ENCODE measurements around the gene FGF2.
"Not testable (repeated sequence)": the region's sequence is repeated elsewhere in the genome, so short reads cannot be mapped to it uniquely, and the experiment has no call there.

The FGF2 gene

GRCh38 chr4:122811781-122812180 is 14.8 kb upstream of the FGF2 start:
- in situ Hi-C loops (cut with HindIII; ENCODE audit: low sequenced_read_pairs): not testable (repeated sequence)

- in situ Hi-C loops (cut with HindIII; ENCODE audit: low sequenced_read_pairs): not testable (repeated sequence)
Measured at GRCh38 chr4:122812823-122813222, 13.8 kb upstream of the FGF2 start.

GRCh38 chr4:122814426-122814825 is 12.2 kb upstream of the FGF2 start:
- in situ Hi-C loops (cut with HindIII; ENCODE audit: low sequenced_read_pairs): no loop called here

- in situ Hi-C loops (cut with HindIII; ENCODE audit: low sequenced_read_pairs): no loop called here
Measured at GRCh38 chr4:122815248-122815647, 11.4 kb upstream of the FGF2 start.

GRCh38 chr4:122816476-122816875 is 10.2 kb upstream of the FGF2 start:
- in situ Hi-C loops (cut with HindIII; ENCODE audit: low sequenced_read_pairs): no loop called here

GRCh38 chr4:122819708-122820449 is 6.8 kb upstream of the FGF2 start:
- in situ Hi-C loops (cut with HindIII; ENCODE audit: low sequenced_read_pairs): no loop called here

- in situ Hi-C loops (cut with HindIII; ENCODE audit: low sequenced_read_pairs): no loop called here
Measured at GRCh38 chr4:122821092-122821491, 5.5 kb upstream of the FGF2 start.

GRCh38 chr4:122822466-122822865 is 4.2 kb upstream of the FGF2 start:
- in situ Hi-C loops (cut with HindIII; ENCODE audit: low sequenced_read_pairs): no loop called here

- in situ Hi-C loops (cut with HindIII; ENCODE audit: low sequenced_read_pairs): no loop called here
Measured at GRCh38 chr4:122823476-122823875, 3.2 kb upstream of the FGF2 start.

GRCh38 chr4:122824616-122825015 is 2.0 kb upstream of the FGF2 start:
- in situ Hi-C loops (cut with HindIII; ENCODE audit: low sequenced_read_pairs): no loop called here

- in situ Hi-C loops (cut with HindIII; ENCODE audit: low sequenced_read_pairs): no loop called here
Measured at GRCh38 chr4:122826079-122826527, 528 bp upstream of the FGF2 start.

GRCh38 chr4:122827258-122827878 is 737 bp downstream of the FGF2 start:
- in situ Hi-C loops (cut with HindIII; ENCODE audit: low sequenced_read_pairs): no loop called here

- in situ Hi-C loops (cut with HindIII; ENCODE audit: low sequenced_read_pairs): no loop called here
Measured at GRCh38 chr4:122827879-122828601, 1.4 kb downstream of the FGF2 start.

- in situ Hi-C loops (cut with HindIII; ENCODE audit: low sequenced_read_pairs): no loop called here
Measured at GRCh38 chr4:122830426-122831095, 3.9 kb downstream of the FGF2 start.

GRCh38 chr4:122831515-122832196 is 5.0 kb downstream of the FGF2 start:
- in situ Hi-C loops (cut with HindIII; ENCODE audit: low sequenced_read_pairs): no loop called here

GRCh38 chr4:122832732-122833131 is 6.1 kb downstream of the FGF2 start:
- in situ Hi-C loops (cut with HindIII; ENCODE audit: low sequenced_read_pairs): no loop called here

- in situ Hi-C loops (cut with HindIII; ENCODE audit: low sequenced_read_pairs): no loop called here
Measured at GRCh38 chr4:122833999-122834398, 7.4 kb downstream of the FGF2 start.

GRCh38 chr4:122836941-122837340 is 10.3 kb downstream of the FGF2 start:
- in situ Hi-C loops (cut with HindIII; ENCODE audit: low sequenced_read_pairs): no loop called here

- in situ Hi-C loops (cut with HindIII; ENCODE audit: low sequenced_read_pairs): no loop called here
Measured at GRCh38 chr4:122838034-122838433, 11.4 kb downstream of the FGF2 start.

- in situ Hi-C loops (cut with HindIII; ENCODE audit: low sequenced_read_pairs): no loop called here
Measured at GRCh38 chr4:122842392-122842791, 15.8 kb downstream of the FGF2 start.

Measured in endothelial cell of hepatic sinusoid (primary cell).